ENCODE results near the gene TIGD2.
"Not testable (repeated sequence)": the region's sequence is repeated elsewhere in the genome, so short reads cannot be mapped to it uniquely, and the experiment has no call there.

Gene TIGD2

GRCh38 chr4:89119166-89119565 lies 7.8 kb downstream of the TIGD2 start:
- DNase-seq (ENCODE audit: low spot score) (no peak), FAIRE-seq (no peak)

- DNase-seq (ENCODE audit: low spot score) (no peak), FAIRE-seq (no peak)
Measured at GRCh38 chr4:89119836-89120235, 8.5 kb downstream of the TIGD2 start.

- DNase-seq (ENCODE audit: low spot score) (no peak), FAIRE-seq (no peak)
Measured at GRCh38 chr4:89121387-89122068, 10.2 kb downstream of the TIGD2 start.

- DNase-seq (ENCODE audit: low spot score) (no peak), FAIRE-seq (no peak)
Measured at GRCh38 chr4:89123451-89123851, 12.1 kb downstream of the TIGD2 start.

GRCh38 chr4:89125901-89126782 lies 14.8 kb downstream of the TIGD2 start:
- FAIRE-seq: no peak
- DNase-seq (ENCODE audit: low spot score): no peak

- FAIRE-seq (no peak), DNase-seq (ENCODE audit: low spot score) (no peak)
Measured at GRCh38 chr4:89129080-89129640, 17.8 kb downstream of the TIGD2 start.

GRCh38 chr4:89134775-89135319 lies 23.5 kb downstream of the TIGD2 start:
- FAIRE-seq: no peak
- DNase-seq (ENCODE audit: low spot score): no peak

- no peak for DNase-seq (ENCODE audit: low spot score)
- FAIRE-seq: no peak
Measured at GRCh38 chr4:89136525-89136924, 25.2 kb downstream of the TIGD2 start.

- FAIRE-seq (no peak), DNase-seq (ENCODE audit: low spot score) (no peak)
Measured at GRCh38 chr4:89137231-89137630, 25.9 kb downstream of the TIGD2 start.

- DNase-seq (ENCODE audit: low spot score) (no peak), FAIRE-seq (no peak)
Measured at GRCh38 chr4:89137695-89138094, 26.4 kb downstream of the TIGD2 start.

- FAIRE-seq (no peak), DNase-seq (ENCODE audit: low spot score) (no peak)
Measured at GRCh38 chr4:89140168-89140759, 28.9 kb downstream of the TIGD2 start.

GRCh38 chr4:89142691-89143669 lies 31.6 kb downstream of the TIGD2 start:
- DNase-seq (ENCODE audit: low spot score) (no peak), FAIRE-seq (no peak)

- not testable (repeated sequence) for FAIRE-seq; DNase-seq (ENCODE audit: low spot score)
Measured at GRCh38 chr4:89144652-89145051, 33.3 kb downstream of the TIGD2 start.

GRCh38 chr4:89146196-89146595 lies 34.9 kb downstream of the TIGD2 start:
- FAIRE-seq: no peak
- no peak for DNase-seq (ENCODE audit: low spot score)

- DNase-seq (ENCODE audit: low spot score) (no peak), FAIRE-seq (no peak)
Measured at GRCh38 chr4:89152972-89153371, 41.6 kb downstream of the TIGD2 start.

GRCh38 chr4:89156174-89156914 lies 45.0 kb downstream of the TIGD2 start:
- DNase-seq (ENCODE audit: low spot score): no peak
- no peak for FAIRE-seq

GRCh38 chr4:89157488-89158024 lies 46.2 kb downstream of the TIGD2 start:
- DNase-seq (ENCODE audit: low spot score) (no peak), FAIRE-seq (no peak)

GRCh38 chr4:89158884-89159503 lies 47.7 kb downstream of the TIGD2 start:
- peak; percentile 19 for DNase-seq (ENCODE audit: low spot score)
- peak; percentile 76 for FAIRE-seq

- DNase-seq (ENCODE audit: low spot score) (no peak), FAIRE-seq (no peak)
Measured at GRCh38 chr4:89160806-89161205, 49.5 kb downstream of the TIGD2 start.

Measured in RCC 7860 (cell line).